ENCODE results near the gene MGLL.

GRCh38 chr3:127699416-127700300 is 122.7 kb downstream of the MGLL start:
- TF ChIP-seq EZH2 (IDR thresholded peaks at IDR 0.05) (no peak), POLR2AphosphoS5 (IDR thresholded peaks at IDR 0.05; ENCODE audit: borderline replicate concordance, low read depth, low read length) (no peak)

All from SK-N-MC (cell line).